ENCODE results near the gene RAB4A.

The RAB4A gene

DNA sequence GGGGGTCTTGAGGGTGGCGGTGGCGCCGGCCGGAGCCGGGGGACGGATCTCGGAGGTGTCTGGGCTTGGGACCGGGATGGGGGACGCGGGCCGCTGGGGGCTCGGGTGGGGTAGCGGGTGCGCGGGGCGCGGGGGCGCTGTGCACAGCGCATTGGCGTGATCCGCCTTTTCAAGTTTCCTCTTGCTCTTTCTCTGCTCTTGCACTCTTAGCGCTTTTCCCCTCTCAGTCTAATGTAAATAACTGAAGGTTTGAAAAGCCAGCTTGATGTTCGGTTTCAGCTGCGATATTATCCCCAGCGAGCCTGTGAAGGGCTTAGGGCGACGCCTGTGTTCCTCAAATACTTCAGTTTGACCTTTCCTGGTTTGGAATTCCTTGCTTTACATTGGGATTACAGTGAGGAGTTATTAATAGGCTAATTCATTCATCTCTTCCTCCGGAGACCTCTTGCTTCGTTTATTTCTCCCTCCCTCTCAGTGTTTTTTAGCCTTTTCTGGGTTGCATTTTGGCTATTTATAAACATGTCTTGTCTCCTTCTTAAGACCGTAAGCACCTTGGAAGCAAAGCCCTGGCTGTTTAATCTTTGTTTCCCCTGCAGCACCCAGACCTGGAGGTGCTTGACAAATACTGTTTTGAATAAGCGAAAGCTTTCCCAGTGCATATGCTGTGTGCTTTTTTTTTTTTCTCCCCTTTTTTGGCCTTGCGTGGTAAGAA lies 693 bp downstream of the RAB4A start (continued):
- TF ChIP-seq ZBTB20 (tag by site-specific recombination; IDR thresholded peaks at IDR 0.05) (no peak), ZFP69B (tag by site-specific recombination; IDR thresholded peaks at IDR 0.05) (no peak), SALL2 (tag by site-specific recombination; IDR thresholded peaks at IDR 0.05; ENCODE audit: borderline replicate concordance) (no peak), GLIS1 (tag by site-specific recombination; IDR thresholded peaks at IDR 0.05) (peak; percentile 16; the same call in 1 of the 2 replicates), ZBTB17 (tag by site-specific recombination; IDR thresholded peaks at IDR 0.05) (no peak; the same call in 1 of the 2 replicates), ZNF391 (tag by site-specific recombination; IDR thresholded peaks at IDR 0.05; ENCODE audit: borderline replicate concordance, low read depth) (no peak), ZNF311 (tag by site-specific recombination; IDR thresholded peaks at IDR 0.05; ENCODE audit: borderline replicate concordance) (no peak), SETDB1 (IDR thresholded peaks at IDR 0.05; ENCODE audit: insufficient read length, low read length) (no peak), ZNF174 (tag by site-specific recombination; IDR thresholded peaks at IDR 0.05) (no peak), ZNF658 (tag by site-specific recombination; IDR thresholded peaks at IDR 0.05) (no peak), ZNF645 (tag by site-specific recombination; IDR thresholded peaks at IDR 0.05) (no peak), ELK4 (IDR thresholded peaks at IDR 0.05; ENCODE audit: borderline replicate concordance, low read depth, low read length) (no peak), BCL11B (tag by site-specific recombination; IDR thresholded peaks at IDR 0.05; ENCODE audit: low read depth) (no peak), ZNF324 (tag by site-specific recombination; IDR thresholded peaks at IDR 0.05) (no peak), GLI2 (tag by site-specific recombination; IDR thresholded peaks at IDR 0.05; ENCODE audit: borderline replicate concordance, low read depth) (no peak), ZNF302 (tag by site-specific recombination; IDR thresholded peaks at IDR 0.05; ENCODE audit: low read depth) (no peak), ZNF155 (tag by site-specific recombination; IDR thresholded peaks at IDR 0.05) (no peak), ZNF521 (tag by site-specific recombination; IDR thresholded peaks at IDR 0.05) (no peak), ZSCAN30 (tag by site-specific recombination; IDR thresholded peaks at IDR 0.05) (no peak), ZBTB48 (tag by site-specific recombination; IDR thresholded peaks at IDR 0.05) (no peak), ZNF518A (tag by site-specific recombination; conservative IDR thresholded peaks at IDR 0.05; ENCODE audit: low read depth) (no peak), ZBTB8A (tag by site-specific recombination; IDR thresholded peaks at IDR 0.05) (no peak), ZFP37 (tag by site-specific recombination; IDR thresholded peaks at IDR 0.05) (no peak)
- TF ChIP-seq, protein P1, sequence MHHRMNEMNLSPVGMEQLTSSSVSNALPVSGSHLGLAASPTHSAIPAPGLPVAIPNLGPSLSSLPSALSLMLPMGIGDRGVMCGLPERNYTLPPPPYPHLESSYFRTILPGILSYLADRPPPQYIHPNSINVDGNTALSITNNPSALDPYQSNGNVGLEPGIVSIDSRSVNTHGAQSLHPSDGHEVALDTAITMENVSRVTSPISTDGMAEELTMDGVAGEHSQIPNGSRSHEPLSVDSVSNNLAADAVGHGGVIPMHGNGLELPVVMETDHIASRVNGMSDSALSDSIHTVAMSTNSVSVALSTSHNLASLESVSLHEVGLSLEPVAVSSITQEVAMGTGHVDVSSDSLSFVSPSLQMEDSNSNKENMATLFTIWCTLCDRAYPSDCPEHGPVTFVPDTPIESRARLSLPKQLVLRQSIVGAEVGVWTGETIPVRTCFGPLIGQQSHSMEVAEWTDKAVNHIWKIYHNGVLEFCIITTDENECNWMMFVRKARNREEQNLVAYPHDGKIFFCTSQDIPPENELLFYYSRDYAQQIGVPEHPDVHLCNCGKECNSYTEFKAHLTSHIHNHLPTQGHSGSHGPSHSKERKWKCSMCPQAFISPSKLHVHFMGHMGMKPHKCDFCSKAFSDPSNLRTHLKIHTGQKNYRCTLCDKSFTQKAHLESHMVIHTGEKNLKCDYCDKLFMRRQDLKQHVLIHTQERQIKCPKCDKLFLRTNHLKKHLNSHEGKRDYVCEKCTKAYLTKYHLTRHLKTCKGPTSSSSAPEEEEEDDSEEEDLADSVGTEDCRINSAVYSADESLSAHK (tag by site-specific recombination; IDR thresholded peaks at IDR 0.05) = no peak
- TF ChIP-seq, protein P2, sequence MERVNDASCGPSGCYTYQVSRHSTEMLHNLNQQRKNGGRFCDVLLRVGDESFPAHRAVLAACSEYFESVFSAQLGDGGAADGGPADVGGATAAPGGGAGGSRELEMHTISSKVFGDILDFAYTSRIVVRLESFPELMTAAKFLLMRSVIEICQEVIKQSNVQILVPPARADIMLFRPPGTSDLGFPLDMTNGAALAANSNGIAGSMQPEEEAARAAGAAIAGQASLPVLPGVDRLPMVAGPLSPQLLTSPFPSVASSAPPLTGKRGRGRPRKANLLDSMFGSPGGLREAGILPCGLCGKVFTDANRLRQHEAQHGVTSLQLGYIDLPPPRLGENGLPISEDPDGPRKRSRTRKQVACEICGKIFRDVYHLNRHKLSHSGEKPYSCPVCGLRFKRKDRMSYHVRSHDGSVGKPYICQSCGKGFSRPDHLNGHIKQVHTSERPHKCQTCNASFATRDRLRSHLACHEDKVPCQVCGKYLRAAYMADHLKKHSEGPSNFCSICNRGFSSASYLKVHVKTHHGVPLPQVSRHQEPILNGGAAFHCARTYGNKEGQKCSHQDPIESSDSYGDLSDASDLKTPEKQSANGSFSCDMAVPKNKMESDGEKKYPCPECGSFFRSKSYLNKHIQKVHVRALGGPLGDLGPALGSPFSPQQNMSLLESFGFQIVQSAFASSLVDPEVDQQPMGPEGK (tag by site-specific recombination; IDR thresholded peaks at IDR 0.05) = peak; percentile 76; the same call in 1 of the 2 replicates
- TF ChIP-seq, protein P3, sequence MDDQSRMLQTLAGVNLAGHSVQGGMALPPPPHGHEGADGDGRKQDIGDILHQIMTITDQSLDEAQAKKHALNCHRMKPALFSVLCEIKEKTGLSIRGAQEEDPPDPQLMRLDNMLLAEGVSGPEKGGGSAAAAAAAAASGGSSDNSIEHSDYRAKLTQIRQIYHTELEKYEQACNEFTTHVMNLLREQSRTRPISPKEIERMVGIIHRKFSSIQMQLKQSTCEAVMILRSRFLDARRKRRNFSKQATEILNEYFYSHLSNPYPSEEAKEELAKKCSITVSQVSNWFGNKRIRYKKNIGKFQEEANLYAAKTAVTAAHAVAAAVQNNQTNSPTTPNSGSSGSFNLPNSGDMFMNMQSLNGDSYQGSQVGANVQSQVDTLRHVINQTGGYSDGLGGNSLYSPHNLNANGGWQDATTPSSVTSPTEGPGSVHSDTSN (CRISPR knock-in tag; IDR thresholded peaks at IDR 0.05) = no peak

Data from HEK293 (cell line).